H9 (cell line): ENCODE measurements around the gene CYP4V2. TPM values are rescaled to one million over a fixed set of nuclear protein-coding genes. Genes with fewer than 3 reads are reported as not detected.

Source experiments
- DNase-seq: peaks from one replicate; pipeline ENCODE4 v3.0.0-alpha.2; 2017
- H2AFZ ChIP-seq: one replicate; pipeline ENCODE4 v1.6.1; 2013; ENCODE audit warnings: mild to moderate bottlenecking, low read length, control low read depth, moderate library complexity
- H2AK5ac ChIP-seq: 2 replicates; pipeline ENCODE4 v1.6.1; 2013; ENCODE audit warnings: low read length, control low read depth, mixed read lengths; ENCODE audit not compliant: insufficient read length
- H2BK120ac ChIP-seq: one replicate; pipeline ENCODE4 v1.6.1; 2013; ENCODE audit warnings: low read depth, mild to moderate bottlenecking, low read length, control low read depth, inconsistent platforms; ENCODE audit not compliant: poor library complexity, severe bottlenecking
- H2BK12ac ChIP-seq: 2 replicates; pipeline ENCODE4 v1.6.1; 2013; ENCODE audit warnings: low read length, control low read depth, mixed read lengths, low read depth; ENCODE audit not compliant: insufficient read length
- H2BK15ac ChIP-seq: 2 replicates; pipeline ENCODE4 v1.6.1; 2013; ENCODE audit warnings: low read depth, low read length, control low read depth
- H2BK20ac ChIP-seq: one replicate; pipeline ENCODE4 v1.6.1; 2013; ENCODE audit warnings: low read depth, mild to moderate bottlenecking, low read length, control low read depth, inconsistent platforms; ENCODE audit not compliant: poor library complexity, severe bottlenecking
- H2BK5ac ChIP-seq: 2 replicates; pipeline ENCODE4 v1.6.1; 2013; ENCODE audit warnings: low read length, control low read depth, mixed read lengths; ENCODE audit not compliant: insufficient read length
- H3K14ac ChIP-seq: 2 replicates; pipeline ENCODE4 v1.6.1; 2013; ENCODE audit warnings: low read length, control low read depth; ENCODE audit not compliant: insufficient read depth
- H3K18ac ChIP-seq: 2 replicates; pipeline ENCODE4 v1.6.1; 2013; ENCODE audit warnings: low read depth, mild to moderate bottlenecking, mixed read lengths, low read length, control low read depth; ENCODE audit not compliant: insufficient read length
- H3K23ac ChIP-seq: 2 replicates; pipeline ENCODE4 v1.6.1; 2013; ENCODE audit warnings: low read length, control low read depth, mixed read lengths, low read depth; ENCODE audit not compliant: insufficient read length
- H3K23me2 ChIP-seq: 2 replicates; pipeline ENCODE4 v1.6.1; 2013; ENCODE audit warnings: low read depth, mild to moderate bottlenecking, mixed read lengths, low read length, control low read depth; ENCODE audit not compliant: insufficient read length, poor library complexity, severe bottlenecking
- H3K27ac ChIP-seq: 2 replicates; pipeline ENCODE4 v1.5.1; 2013; ENCODE audit warnings: low read length, control low read depth, mixed read lengths, low read depth; ENCODE audit not compliant: insufficient read length
- H3K27me3 ChIP-seq: 2 replicates; pipeline ENCODE4 v1.6.1; 2013; ENCODE audit warnings: low read length, control low read depth, inconsistent platforms; ENCODE audit not compliant: insufficient read depth
- H3K4ac ChIP-seq: 2 replicates; pipeline ENCODE4 v1.6.1; 2013; ENCODE audit warnings: low read depth, mild to moderate bottlenecking, control low read depth, inconsistent platforms, low read length, moderate library complexity
- H3K4me1 ChIP-seq: 2 replicates; pipeline ENCODE4 v1.6.1; 2013; ENCODE audit warnings: low read length, control low read depth, inconsistent platforms; ENCODE audit not compliant: insufficient read depth
- H3K4me2 ChIP-seq: 2 replicates; pipeline ENCODE4 v1.6.1; 2013; ENCODE audit warnings: low read length, control low read depth, mixed read lengths; ENCODE audit not compliant: insufficient read length, insufficient read depth
- H3K56ac ChIP-seq: 2 replicates; pipeline ENCODE4 v1.6.1; 2013; ENCODE audit warnings: low read depth, mild to moderate bottlenecking, mixed read lengths, low read length, control low read depth; ENCODE audit not compliant: insufficient read length
- H3K79me1 ChIP-seq: 2 replicates; pipeline ENCODE4 v1.6.1; 2013; ENCODE audit warnings: low read depth, mild to moderate bottlenecking, moderate library complexity, low read length, control low read depth, inconsistent platforms; ENCODE audit not compliant: insufficient read depth, poor library complexity, severe bottlenecking
- H3K79me2 ChIP-seq: 2 replicates; pipeline ENCODE4 v1.6.1; 2013; ENCODE audit warnings: low read length, control low read depth, inconsistent platforms; ENCODE audit not compliant: insufficient read depth
- H3K9ac ChIP-seq: 2 replicates; pipeline ENCODE4 v1.6.1; 2013; ENCODE audit warnings: low read length, control low read depth, mixed read lengths; ENCODE audit not compliant: insufficient read length; ENCODE audit errors: extremely low read depth
- H3K9me3 ChIP-seq: one replicate; pipeline ENCODE4 v1.6.1; 2013; ENCODE audit warnings: low read depth, low read length, inconsistent platforms; ENCODE audit not compliant: control insufficient read depth
- H3T11ph ChIP-seq: one replicate; pipeline ENCODE4 v1.6.1; 2013; ENCODE audit warnings: mild to moderate bottlenecking, low read length, control low read depth, inconsistent platforms
- H4K20me1 ChIP-seq: one replicate; pipeline ENCODE4 v1.6.1; 2013; ENCODE audit not compliant: control insufficient read depth, insufficient read length, insufficient read depth
- H4K5ac ChIP-seq: 2 replicates; pipeline ENCODE4 v1.6.1; 2013; ENCODE audit warnings: low read depth, mild to moderate bottlenecking, mixed read lengths, low read length, control low read depth; ENCODE audit not compliant: insufficient read length
- H4K8ac ChIP-seq: replicated peaks from 2 replicates; pipeline ENCODE4 v1.6.1; 2013; ENCODE audit warnings: low read length, control low read depth, mixed read lengths, low read depth; ENCODE audit not compliant: insufficient read length
- H4K91ac ChIP-seq: 2 replicates; pipeline ENCODE4 v1.6.1; 2013; ENCODE audit warnings: low read depth, mild to moderate bottlenecking, moderate library complexity, mixed read lengths, low read length, control low read depth; ENCODE audit not compliant: insufficient read length
- H3K27ac Mint-ChIP-seq, 3 experiments: 2 replicates in 2 of 3; 3 replicates in 1 of 3; pipeline ENCODE4 v1.8.0; 2020 to 2021; ENCODE audit warnings: mixed read lengths in 3 of 3, mild to moderate bottlenecking in 1 of 3, moderate library complexity in 1 of 3
- H3K27me3 Mint-ChIP-seq: 2 replicates; pipeline ENCODE4 v1.8.0; 2021; ENCODE audit warnings: low read depth, mild to moderate bottlenecking, moderate library complexity, mixed read lengths
- H3K36me3 Mint-ChIP-seq, 3 experiments: 2 replicates in 2 of 3; 3 replicates in 1 of 3; pipeline ENCODE4 v1.8.0; 2020 to 2021; ENCODE audit warnings: low read depth in 3 of 3, mixed read lengths in 3 of 3; ENCODE audit not compliant: insufficient read depth in 1 of 3
- H3K4me1 Mint-ChIP-seq, 2 experiments: 2 replicates each; pipeline ENCODE4 v1.8.0; 2020; ENCODE audit warnings: mixed read lengths in 2 of 2
- H3K4me3 Mint-ChIP-seq, 2 experiments: 2 replicates in 1 of 2; 3 replicates in 1 of 2; pipeline ENCODE4 v1.8.0; 2020 to 2021; ENCODE audit warnings: mild to moderate bottlenecking in 2 of 2, mixed read lengths in 2 of 2, moderate library complexity in 1 of 2
- H3K9me3 Mint-ChIP-seq, 2 experiments: 2 replicates in 1 of 2; 3 replicates in 1 of 2; pipeline ENCODE4 v1.8.0; 2020; ENCODE audit warnings: mild to moderate bottlenecking in 2 of 2, mixed read lengths in 2 of 2, moderate library complexity in 1 of 2
- CTCF ChIP-seq: fragments of 200-600 bp; sonication (generic); conservative IDR thresholded peaks from 3 replicates; pipeline ENCODE4 v1.8.0; 2021; ENCODE audit warnings: antibody characterized with exemption, mild to moderate bottlenecking
- WGBS: extraction: QIAGEN DNeasy Blood & Tissue Kit; methylation state at CpG from one replicate; pipeline ENCODE4 v1.1.7; 2013; ENCODE audit warnings: missing lambda C conversion rate, low lambda C conversion rate, mixed read lengths; ENCODE audit not compliant: insufficient read length; ENCODE audit errors: extremely low coverage; 5-methylcytosine and 5-hydroxymethylcytosine counted together
- total RNA-seq: library from RNA; stranded (reverse); gene quantifications from 2 replicates; pipeline ENCODE4 v1.2.1, GENCODE V29; 2021

Gene CYP4V2
- total RNA-seq, 1 experiment from 2014 or later = 1.0 TPM

- no CpG with 5 or more reads among the region's 54 CpGs for WGBS
- Histone ChIP-seq H2BK12ac (no peak overlapping the region), H3K79me2 (no peaks in the 10 kb centered on the region), H4K91ac (no peak overlapping the region), H2AK5ac (no peak overlapping the region), H4K5ac (no peak overlapping the region), H2BK5ac (no peak overlapping the region), H3K4ac (no peak overlapping the region), H3K27ac (no peak overlapping the region), H4K20me1 (no peaks in the 10 kb centered on the region), H3K4me1 (peaks cover 5% of the 10 kb centered on the region), H2BK120ac (no peak overlapping the region), H2BK20ac (no peak overlapping the region), H3K9me3 (no peaks in the 10 kb centered on the region), H3K18ac (no peak overlapping the region), H3K14ac (no peak overlapping the region; the same call in 1 of the 2 replicates), H3K27me3 (peaks cover 8% of the 10 kb centered on the region; the same call in 1 of the 2 replicates), H3T11ph (no peak overlapping the region), H4K8ac (no peak overlapping the region), H3K23me2 (peaks cover 12% of the 10 kb centered on the region), H3K9ac (no peak overlapping the region), H2AFZ (no peak overlapping the region), H3K4me2 (peak overlapping the region; percentile 55), H2BK15ac (no peak overlapping the region), H3K23ac (no peak overlapping the region), H3K56ac (no peak overlapping the region), H3K79me1 (no peaks in the 10 kb centered on the region)
- Mint-ChIP-seq H3K9me3 (no peaks in the 10 kb centered on the region; a peak in 1 of 5 replicates), H3K36me3 (no peaks in the 10 kb centered on the region; a peak in 1 of 7 replicates), H3K27ac (no peak overlapping the region; a peak in 1 of 7 replicates), H3K4me1 (peaks cover 28% of the 10 kb centered on the region in 2 experiments), H3K27me3 (peaks cover 45% of the 10 kb centered on the region), H3K4me3 (peak overlapping the region; percentile 76 to 88)
- peak; percentile 57 for DNase-seq
- TF ChIP-seq CTCF = no peak
Observed at GRCh38 chr4:186144946-186145569, 46.3 kb upstream of the CYP4V2 start.
